Measurements from ENCODE around the gene KRTAP5-5.
"Not testable (repeated sequence)": the region's sequence is repeated elsewhere in the genome, so short reads cannot be mapped to it uniquely, and the experiment has no call there.

KRTAP5-5 gene

DNA sequence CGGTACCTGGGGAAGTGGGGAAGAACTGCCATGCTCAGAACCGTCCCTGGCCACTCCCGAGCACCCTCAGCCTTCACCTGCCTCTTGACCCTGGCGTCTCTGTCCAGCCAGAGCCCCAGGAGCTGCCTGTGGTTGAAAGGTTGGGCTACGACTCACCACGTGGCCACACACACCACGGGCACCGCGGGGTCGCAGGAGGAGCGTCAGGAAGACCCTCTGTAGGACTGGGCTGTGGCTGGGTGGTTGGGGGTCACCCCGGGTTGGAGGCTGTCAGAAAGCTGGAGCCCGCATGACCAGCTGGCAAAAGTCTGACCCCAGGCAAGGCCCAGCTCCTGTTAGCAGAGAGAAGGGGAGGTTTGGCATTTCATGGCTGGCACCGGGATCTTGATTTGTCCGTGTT, 11.5 kb downstream of the KRTAP5-5 start:
- DNase-seq (ENCODE audit: low spot score) (no peak), FAIRE-seq (no peak)

- FAIRE-seq (no peak), DNase-seq (ENCODE audit: low spot score) (no peak)
Measured at GRCh38 chr11:1642288-1643145, 12.9 kb downstream of the KRTAP5-5 start.

DNA sequence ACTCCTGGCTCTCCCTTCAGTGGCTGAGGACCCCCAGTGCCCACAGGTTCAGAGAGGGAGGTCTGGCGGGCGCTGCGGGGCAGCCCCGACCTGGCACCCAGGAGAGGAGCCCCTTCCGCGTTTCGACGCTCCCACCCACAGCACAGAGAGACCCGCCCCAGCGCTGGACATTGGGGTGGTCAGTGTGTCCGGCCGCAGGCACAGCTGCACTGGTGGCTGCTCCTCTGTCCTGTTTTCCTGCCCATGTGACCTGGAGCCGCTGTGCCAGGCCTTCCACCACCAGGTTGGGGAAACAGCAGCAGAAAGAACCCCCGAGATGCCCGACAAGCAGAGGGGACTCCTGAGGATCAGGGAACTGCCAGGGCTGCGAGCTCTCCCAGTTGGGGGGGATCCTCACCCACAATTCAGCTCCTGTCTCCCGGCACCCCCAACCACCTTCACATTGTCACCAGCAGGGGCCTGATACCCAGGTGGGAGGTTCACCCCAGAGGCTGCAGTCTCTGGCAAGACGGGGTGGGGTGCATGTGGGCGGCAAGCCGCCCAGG, 13.6 kb downstream of the KRTAP5-5 start:
- DNase-seq (ENCODE audit: low spot score) (no peak), FAIRE-seq (no peak)

DNA sequence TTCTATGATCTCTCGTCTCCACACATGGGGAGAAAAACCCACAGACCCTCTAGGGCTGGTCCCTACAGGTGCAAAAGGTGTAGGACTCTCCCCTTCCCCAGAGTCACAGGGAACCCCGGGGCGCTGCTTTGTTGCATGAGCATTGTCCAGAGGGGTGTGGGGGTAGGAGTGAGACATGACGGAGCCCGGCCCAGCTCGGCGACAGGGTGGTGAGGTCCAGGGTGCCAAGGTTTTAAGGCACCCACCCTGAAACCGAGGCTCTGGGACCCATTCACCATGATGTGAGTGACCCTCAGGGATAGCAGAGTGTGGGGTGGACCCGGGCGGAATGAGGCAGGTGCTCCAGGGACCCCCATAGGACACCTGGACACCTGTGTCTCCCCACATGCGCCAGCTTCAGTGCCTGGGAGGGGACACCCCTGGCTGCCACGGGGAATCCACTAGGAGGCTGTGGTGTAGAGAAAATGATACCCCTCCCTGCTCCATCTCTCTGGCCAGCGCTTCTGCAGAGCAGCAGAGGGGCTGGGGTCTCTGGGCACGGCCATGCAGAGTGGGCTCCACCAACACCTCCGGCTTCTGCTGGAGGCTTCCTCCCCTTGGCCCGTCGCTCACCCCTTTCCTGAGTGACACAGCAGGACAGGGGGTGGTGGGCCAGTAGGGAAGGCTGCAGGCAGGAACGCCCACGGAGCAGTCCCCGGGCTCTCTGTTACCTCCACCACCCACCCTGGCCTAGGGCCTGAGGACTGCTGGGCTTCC, 15.2 kb downstream of the KRTAP5-5 start:
- FAIRE-seq, result no peak

GRCh38 chr11:1645357-1645821, 15.8 kb downstream of the KRTAP5-5 start:
- DNase-seq (ENCODE audit: low spot score) (no peak), FAIRE-seq (no peak)

More for the DNA sequence above, 15.2 kb downstream of the KRTAP5-5 start:
- no peak for DNase-seq (ENCODE audit: low spot score)

GRCh38 chr11:1646540-1646939, 17.0 kb downstream of the KRTAP5-5 start:
- DNase-seq (ENCODE audit: low spot score); FAIRE-seq: not testable (repeated sequence)

- DNase-seq (ENCODE audit: low spot score) (no peak), FAIRE-seq (no peak)
Measured at GRCh38 chr11:1647901-1648652, 18.5 kb downstream of the KRTAP5-5 start.

GRCh38 chr11:1648653-1649420, 19.3 kb downstream of the KRTAP5-5 start:
- FAIRE-seq (no peak), DNase-seq (ENCODE audit: low spot score) (no peak)

- no peak for DNase-seq (ENCODE audit: low spot score)
- no peak for FAIRE-seq
Measured at GRCh38 chr11:1650034-1650917, 20.7 kb downstream of the KRTAP5-5 start.

DNA sequence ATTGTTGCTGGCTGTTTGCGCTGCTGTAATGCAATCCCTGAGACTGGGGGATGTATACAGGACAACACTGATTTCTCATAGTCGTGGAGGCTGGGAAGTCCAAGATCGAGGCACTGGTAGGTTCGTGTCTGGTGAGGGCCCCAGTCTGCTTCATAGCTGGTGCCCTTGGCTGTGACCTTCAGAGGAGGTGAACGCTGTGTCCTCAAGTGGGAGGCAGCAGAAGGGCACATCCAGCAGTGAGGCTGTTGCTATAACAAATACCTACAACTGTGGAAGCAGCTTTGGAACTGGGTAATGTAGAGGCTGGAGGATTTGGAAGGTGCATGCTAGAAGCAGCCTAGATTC, 21.3 kb downstream of the KRTAP5-5 start:
- DNase-seq (ENCODE audit: low spot score), result no peak
- FAIRE-seq, result no peak

GRCh38 chr11:1651411-1651980, 21.9 kb downstream of the KRTAP5-5 start:
- no peak for FAIRE-seq

DNA sequence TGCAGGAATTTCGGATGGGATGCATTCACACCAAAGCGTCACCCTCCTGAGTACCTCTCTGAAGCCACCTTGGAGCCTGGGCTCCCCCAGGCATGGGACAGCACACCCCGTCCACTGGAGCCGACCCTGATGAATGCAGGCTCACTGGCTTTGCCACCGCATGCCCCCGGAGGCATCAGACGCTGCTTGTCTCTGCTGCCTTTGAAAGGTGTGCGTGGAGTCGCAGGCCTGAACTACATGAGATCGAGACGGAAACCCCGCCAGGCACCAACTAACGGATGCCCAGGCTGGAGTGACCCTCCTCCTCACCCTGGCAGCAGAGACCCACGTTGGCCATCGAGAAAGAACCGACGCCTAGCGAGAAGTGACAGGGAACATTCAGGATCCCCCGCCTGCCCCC, 22.5 kb downstream of the KRTAP5-5 start:
- DNase-seq (ENCODE audit: low spot score) (no peak), FAIRE-seq (no peak)

More at GRCh38 chr11:1651411-1651980, 21.9 kb downstream of the KRTAP5-5 start:
- DNase-seq (ENCODE audit: low spot score), result no peak

DNA sequence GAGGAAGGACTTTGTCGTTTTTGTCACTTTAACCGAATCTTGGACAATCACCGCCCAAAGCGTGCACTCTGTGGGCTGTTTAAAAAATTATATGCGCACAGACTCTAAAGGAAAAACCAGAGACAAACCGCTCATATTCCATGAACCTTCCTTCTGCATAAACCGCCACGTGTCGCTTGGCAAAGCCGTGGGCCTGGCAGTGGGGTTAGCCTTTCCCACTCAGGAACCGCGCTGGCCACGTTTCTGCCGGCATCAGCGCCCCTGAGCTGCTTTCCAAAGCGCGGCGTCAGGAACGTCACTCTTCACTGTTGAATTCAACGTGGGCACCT, 22.8 kb downstream of the KRTAP5-5 start:
- DNase-seq (ENCODE audit: low spot score) (no peak), FAIRE-seq (no peak)

- FAIRE-seq (no peak), DNase-seq (ENCODE audit: low spot score) (peak; percentile 81)
Measured at GRCh38 chr11:1652771-1653540, 23.4 kb downstream of the KRTAP5-5 start.

DNA sequence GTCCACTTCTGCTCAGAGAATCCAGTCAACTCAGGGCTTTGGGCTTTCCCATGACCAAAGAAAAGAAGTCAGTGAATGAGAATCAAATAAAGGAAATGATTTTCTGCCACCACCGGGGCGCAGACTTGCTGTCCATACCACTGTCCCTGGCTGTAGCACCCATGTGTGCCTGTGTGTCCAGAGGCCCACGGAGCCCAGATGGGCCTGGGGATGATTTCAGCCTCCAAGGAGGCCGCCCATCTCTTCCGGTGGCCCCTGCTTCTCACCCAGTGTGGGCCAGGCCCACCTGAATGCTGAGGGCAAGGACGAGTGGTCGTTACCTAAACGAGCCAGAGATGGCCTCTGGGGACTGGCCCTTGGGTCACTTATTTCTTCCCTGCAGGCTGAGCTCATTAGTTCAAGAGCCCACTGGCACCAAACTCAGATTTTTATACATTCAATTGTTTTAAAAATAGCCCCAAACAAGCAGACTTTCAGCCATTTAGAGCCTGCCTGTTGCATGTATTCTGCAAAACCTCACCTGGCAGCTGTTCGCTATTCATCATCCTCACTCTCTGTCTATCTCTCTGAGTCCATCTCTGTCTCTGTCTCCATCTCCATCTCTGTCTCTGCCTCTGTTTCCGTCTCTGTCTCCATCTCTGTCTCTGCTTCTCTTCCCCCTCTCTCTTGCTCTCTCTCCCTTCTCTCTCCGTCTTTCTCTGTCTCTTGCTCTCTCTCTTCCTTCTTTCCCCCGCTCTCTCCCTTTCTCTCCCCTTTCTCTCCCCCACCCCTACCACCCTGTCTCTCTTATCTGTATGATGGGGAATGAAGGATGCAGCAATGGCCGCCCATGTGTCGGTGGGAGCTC, 24.2 kb downstream of the KRTAP5-5 start:
- DNase-seq (ENCODE audit: low spot score), result no peak
- FAIRE-seq, result no peak

- DNase-seq (ENCODE audit: low spot score) (no peak), FAIRE-seq (no peak)
Measured at GRCh38 chr11:1654388-1655167, 25.0 kb downstream of the KRTAP5-5 start.

All from urothelium cell line (cell line).